DMS 273 treated with DMSO at 0.1 percent for 48 hours (cell line): ENCODE data around the gene FXYD2.

Experiments used
- DNase-seq: peaks from one replicate; lab custom pipeline; 2025; lab: John Stamatoyannopoulos, UW

FXYD2 gene

DNA sequence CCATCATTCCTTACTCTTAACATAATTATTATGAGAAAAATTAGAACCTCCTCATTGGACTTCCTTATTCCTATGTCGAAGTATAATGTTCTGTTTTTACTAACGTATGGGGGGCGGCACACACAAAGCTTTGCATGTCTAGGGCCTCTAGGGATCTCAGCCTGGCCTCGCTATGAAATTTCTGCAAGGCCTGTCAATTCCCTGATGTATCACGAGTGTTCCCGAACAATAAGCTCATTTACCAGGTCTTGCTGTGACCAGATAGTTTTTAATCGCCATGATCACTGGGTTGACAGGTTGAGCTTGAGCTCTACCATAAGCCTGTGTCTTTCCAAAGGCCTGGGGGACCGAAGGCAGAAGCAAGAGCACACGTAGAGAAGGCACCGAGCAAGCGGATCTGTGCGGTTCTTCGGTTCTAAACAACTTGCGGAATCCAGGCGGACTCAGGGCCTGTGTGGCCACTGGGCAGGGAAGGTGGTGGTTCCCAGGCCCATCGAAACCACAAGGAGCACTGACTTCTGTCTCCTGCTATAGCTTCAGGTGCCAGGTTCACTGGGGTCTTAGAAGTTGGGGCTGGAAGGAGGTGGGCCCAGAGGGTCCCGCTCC lies 10.4 kb upstream of the FXYD2 start:
- no peak for DNase-seq

DNA sequence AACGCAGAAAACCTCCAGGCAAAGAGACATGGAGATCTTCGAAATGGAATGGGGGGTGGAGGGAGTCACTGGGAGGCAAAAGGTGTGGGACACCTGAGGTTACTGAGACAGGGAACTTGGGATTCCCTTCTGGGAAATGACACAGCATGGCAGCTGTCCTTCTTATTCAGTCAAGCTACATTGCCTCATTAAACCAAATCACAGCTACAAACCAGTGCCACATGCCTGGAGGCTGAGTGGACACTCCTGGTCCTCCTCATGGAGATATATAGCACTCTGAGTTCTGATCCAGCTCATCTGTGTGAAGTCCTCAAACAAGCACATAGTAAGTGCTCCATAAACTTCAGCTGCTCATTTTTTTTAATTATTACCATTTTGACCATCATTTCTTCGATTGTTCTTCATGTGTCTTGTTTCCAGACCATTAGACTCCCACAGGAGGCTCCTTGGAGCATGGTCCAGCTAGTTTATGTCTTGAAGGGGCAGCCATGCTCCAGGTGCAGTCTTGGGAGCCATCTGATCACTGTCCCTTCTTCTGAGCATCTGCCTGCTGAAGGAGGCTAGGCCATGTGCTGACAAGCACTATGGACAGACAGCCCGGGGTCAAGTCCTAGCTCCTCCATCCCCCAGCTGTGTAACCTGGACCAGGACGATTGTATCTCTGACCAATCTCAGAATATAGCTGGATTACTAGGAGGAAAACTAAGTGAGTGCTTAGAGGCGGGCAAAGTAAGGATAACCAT lies 9.7 kb upstream of the FXYD2 start:
- DNase-seq = no peak

- no peak for DNase-seq
Measured at GRCh38 chr11:117833401-117833891, 8.9 kb upstream of the FXYD2 start.

- DNase-seq = no peak
Measured at GRCh38 chr11:117832511-117832910, 8.0 kb upstream of the FXYD2 start.

GRCh38 chr11:117831661-117832415 lies 7.3 kb upstream of the FXYD2 start:
- no peak for DNase-seq

GRCh38 chr11:117830674-117831351 lies 6.3 kb upstream of the FXYD2 start:
- no peak for DNase-seq

DNA sequence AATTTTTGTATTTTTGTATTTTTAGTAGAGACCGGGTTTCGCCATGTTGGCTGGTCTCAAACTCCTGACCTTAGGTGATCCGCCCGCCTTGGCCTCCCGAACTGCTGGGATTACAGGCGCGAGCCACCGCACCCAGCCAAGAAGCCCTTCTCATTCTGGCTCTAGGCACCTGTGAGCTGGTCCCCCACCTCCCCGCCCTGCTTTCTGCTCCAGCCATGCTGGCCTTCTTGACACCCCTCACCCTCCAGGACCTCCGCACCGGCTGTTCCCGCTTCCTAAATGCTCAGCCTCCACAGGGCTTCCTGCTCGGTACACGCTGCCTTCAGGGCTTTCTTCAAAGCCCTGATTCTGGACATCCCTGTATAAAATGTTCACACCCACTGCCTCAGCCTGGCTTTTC lies 5.5 kb upstream of the FXYD2 start:
- DNase-seq = no peak

DNA sequence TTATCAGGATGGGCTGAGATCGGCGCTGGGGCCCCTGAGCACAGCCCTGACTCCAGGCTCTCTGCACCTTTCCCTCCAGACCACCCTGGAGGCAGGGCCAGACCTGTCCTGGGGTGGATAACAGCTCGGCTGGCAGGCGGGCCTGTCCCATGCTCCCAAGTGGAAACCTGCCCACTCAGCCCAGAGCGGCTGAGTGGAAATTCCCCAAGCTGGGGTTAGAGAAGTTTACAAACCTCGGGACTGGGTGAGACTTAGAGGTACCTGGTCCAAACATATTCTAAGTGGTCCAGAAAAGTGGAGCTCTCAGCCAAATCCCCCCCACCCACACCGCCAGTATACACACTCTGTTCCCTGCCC lies 4.8 kb upstream of the FXYD2 start:
- no peak for DNase-seq

DNA sequence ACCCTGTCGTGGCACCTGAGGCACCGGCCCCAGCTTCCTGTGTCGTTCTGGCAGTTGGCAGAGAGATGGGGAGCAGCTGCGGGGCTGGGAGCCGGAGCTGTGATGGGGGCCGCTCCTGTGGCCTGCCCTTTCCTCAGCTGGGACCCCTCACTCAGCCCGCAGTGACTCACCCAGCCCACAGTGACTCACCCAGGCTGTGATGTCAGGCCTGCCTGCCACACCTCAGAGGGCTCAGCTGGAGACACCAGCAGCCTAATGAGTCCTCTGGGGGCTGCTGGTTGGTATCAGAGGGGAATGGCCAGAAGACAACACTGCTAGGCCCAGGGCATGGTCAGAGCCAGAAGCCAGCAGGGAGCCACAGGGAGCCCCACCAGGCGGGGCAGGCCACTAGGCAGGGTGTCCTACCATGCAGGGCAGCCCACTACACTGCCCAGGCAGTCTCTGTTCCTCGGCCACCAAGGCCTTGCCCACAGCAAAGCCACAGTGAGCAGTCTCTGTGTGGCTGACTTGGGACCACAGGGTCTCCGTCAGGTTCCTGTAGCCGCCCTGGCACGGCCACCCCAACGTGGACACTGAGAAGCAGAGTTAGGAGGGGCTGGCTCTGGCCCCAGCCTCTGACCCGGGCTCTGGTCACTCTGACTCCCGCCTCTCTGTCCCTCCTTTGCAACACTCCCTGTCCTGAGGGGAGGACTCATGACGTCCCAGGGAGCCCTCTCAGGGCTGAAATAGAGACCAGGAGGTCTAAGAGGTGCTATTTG lies 4.2 kb upstream of the FXYD2 start:
- DNase-seq = no peak

- no peak for DNase-seq
Measured at GRCh38 chr11:117827521-117828511, 3.3 kb upstream of the FXYD2 start.

DNA sequence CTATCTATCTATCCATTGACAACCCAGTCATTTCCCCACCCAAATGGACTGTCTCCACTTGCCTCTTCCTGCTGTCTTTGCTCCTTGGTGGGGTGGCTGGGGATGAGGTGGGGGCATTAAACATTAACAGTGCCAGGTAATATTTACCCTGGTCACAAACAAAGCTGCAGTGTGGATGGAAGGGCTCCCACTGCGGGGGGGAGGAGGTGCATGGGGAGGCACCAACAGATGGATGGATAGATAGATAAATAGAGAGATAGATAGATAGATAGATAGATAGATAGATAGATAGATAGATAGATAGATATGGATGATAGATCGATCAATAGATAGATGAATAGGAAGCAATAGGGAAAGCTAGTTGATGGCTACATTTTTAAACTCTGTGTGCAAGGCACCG lies 2.3 kb upstream of the FXYD2 start:
- DNase-seq = no peak

- no peak for DNase-seq
Measured at GRCh38 chr11:117826190-117826570, 1.6 kb upstream of the FXYD2 start.

- no peak for DNase-seq
Measured at GRCh38 chr11:117825538-117826189, 1.1 kb upstream of the FXYD2 start.

DNA sequence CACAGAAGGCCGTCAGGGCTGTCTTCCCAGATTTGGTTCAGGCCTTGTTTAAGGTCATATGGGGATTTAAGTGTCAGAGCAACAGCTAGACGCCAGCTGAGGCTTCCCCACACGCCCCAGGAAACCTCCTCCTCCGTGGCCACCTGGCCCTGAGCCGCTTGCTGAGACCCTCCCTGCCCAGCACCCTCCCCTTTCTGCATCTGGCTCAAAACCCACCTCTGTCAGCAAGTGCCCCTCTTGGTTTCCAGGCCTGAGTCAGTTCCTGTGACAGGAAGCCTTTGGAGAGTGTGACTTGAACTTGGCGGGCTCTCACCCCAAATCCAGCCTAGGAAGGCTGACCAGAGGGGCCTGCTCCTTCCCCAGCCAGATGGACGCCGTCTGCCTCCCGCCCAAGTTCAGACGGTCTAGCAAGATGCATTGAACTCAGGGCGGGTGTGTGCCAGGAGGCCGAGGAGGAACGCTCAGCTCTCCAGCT lies 561 bp downstream of the FXYD2 start:
- DNase-seq = no peak

DNA sequence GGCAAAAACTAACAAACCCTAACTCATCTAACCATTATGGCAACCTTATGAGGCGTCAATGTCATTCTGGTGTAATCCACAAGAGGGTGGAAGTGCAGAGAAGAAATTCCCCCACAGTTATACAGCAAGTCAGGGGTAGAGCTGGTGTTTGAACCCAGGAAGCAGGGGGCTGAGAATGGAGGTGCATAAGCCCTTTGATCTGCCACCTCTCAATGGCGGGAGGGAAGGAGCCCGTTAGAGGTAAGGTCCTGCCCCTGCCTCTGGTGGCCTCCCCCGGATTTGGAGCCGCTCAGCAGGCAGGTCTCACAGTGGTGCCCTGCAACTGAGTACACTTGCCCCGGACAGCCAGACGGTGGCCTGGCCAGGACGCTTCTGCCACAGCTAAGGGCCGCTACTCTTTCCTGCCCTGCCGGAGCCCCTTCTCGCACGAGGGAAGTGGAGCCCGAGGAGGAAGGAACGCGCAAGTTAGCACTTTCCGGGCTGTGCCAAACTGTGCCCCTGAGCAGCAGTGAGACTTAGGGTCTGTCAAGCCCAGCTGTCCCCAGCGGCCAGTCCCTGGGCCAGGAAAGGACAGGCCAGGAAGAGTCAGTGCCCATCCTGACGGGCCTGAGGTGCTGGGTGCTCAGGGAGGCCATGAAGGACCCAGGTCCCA lies 1.1 kb downstream of the FXYD2 start:
- DNase-seq = no peak

DNA sequence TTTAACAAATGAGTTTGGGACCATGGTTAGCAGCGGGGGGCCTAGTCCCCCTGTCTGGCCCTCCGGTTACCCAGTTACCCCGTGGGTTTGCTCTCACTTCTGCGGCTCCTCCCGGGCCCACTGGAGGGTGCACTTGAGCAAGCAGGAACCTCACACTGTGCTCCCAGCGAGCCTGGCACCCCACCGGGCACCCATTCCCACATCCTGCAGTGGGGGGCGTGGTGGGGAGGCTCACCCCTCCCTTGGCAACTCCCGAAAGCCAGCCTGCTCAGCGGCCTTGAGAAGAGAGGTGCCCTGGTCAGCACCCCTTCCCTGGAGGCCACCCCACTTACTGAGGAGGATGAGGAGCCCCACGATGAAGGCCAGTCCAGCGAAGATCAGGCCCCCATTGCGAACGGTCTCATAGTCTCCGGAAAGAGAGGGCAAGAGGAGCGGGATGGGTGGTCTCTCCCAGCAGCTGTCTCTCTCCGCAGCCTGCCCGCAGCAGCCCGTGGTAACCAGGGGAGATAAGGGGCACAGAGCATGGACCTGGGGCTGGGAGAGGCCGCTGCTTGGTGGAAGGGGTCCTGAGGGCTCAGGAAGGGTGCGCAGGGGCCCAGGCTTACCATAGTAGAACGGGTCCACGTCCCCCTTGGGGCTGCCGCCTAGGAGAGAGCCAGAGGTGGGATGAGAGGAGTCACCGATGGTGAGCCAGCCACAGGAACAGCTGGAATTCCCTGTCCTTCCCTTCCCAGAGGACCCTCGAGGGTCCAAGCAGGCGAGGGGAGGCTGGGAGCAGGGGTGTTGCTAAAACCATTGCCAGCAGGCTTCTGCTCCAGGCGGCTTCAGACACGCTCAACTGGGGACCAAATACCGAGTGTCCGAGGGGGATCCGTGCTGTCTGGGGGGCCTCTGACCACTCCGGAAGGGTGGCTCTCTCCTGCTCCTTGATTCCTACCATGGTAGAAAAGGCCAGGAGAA lies 2.2 kb downstream of the FXYD2 start:
- DNase-seq = no peak

DNA sequence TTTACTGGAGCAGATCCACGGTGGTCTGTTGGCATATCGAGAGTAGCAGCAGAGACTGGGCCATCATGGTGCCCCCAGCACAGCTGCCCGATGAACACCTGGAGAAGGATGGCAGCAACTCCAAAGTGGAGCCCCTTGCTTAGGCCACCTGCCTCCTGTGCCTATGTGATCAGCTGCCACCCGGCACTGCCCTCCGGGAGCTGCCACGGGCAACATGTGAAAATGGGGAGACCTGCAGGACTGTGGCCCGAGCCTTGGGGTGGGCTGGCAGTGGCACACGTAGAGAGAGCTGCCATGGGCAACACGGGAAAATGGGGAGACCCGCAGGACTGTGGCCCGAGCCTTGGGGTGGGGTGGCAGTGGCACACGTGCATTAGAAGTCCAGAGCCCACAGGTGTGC lies 3.1 kb downstream of the FXYD2 start:
- no peak for DNase-seq

DNA sequence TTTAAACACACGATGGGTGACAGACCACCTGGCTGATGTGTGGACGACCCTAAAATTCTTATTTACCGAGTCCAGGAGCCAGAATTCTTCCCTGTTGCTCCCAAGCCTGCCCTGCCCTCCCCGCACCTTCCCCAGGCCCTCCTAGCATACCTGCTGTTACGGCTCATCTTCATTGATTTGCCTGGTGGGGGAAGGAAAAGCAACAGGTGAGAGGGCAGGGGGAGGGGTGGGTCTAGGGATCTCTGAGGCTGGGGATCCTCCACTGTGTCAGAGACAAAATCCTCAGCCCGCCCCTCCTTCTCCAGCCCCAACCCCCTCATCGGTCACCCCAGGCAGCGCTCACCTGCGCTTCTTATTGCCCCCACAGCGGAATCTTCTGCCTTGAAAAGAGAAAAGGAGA lies 4.0 kb downstream of the FXYD2 start:
- DNase-seq = no peak
